NCI-H510A (cell line): ENCODE measurements around the gene TPI1.
"Not testable (repeated sequence)": the region's sequence is repeated elsewhere in the genome, so short reads cannot be mapped to it uniquely, and the experiment has no call there.

Experiments
- DNase-seq: peaks from one replicate; lab custom pipeline; 2025; lab: John Stamatoyannopoulos, UW

TPI1 gene

GRCh38 chr12:6894321-6894720, 27.0 kb downstream of the TPI1 start:
- DNase-seq, result no peak

- DNase-seq, result no peak
These were observed 29.6 kb downstream of the TPI1 start for GRCh38 chr12:6896846-6897435.

DNA sequence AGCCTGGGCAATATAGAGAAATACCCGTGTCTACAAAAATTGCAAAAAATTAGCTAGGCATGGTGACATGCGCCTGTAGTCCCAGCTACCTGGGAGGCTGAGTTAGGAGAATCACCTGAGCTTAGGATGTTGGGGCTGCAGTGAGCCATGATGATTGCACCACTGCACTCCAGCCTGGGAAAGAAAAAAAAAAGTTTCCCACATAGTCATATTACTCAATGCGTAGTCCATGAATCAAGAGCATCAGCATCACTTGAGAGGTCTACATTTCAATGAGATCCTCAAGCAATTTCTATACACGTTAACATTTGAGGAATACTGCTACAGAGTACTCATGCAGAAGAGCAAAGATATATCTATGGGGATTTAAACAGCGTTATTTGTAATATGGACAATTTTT, 32.1 kb downstream of the TPI1 start:
- DNase-seq, result no peak

DNA sequence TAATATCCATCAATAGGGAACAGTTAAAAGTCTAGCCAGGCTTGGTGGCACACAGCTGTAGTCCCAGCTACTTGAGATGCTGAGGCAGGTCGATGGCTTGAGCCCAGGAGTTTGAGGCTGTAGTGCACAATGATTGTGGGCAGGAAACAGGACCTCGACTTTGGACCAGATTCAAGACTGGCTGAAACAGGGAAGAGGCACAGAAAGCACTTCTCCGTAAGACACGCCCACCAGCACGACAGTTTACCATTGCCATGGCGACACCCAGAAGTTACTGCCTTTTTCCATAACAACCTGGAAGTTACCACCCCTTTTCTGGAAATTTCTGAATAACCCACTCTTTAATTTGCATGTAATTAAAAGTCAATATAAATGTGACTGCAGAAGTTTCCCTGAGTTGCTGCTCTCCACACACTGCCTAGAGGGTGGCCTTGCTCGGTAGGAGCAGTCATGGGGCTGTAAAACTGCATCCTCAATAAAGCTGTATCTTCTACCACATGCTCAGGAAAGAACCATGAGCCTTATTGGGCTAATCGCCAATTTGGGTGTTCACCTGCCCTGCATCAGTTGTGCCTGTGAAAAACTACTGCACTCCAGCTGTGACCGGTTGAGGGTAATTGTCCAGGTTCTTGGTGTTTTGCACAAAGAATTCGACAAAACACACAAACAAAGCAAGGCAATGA, 32.6 kb downstream of the TPI1 start:
- no peak for DNase-seq

- DNase-seq, result no peak
These were observed 35.1 kb downstream of the TPI1 start for GRCh38 chr12:6902448-6902847.

DNA sequence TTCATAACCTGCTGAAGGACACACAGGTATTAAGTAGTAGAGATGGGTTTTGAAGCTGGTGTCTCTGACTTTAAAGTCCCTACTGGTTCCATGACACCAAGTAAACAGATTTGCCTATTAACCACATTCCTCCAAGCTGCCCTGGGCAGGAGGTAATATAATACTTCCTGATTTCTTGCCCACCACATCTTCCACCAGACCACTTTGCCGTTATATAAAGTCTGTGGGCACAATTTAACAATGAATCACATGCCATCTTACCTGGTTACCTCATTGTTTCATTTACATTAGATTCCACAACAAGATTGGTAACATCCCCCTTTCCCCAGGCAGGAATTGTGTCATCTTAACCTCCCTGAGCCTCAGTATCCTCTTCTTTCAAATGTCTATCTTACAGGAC, 36.4 kb downstream of the TPI1 start:
- no peak for DNase-seq

DNA sequence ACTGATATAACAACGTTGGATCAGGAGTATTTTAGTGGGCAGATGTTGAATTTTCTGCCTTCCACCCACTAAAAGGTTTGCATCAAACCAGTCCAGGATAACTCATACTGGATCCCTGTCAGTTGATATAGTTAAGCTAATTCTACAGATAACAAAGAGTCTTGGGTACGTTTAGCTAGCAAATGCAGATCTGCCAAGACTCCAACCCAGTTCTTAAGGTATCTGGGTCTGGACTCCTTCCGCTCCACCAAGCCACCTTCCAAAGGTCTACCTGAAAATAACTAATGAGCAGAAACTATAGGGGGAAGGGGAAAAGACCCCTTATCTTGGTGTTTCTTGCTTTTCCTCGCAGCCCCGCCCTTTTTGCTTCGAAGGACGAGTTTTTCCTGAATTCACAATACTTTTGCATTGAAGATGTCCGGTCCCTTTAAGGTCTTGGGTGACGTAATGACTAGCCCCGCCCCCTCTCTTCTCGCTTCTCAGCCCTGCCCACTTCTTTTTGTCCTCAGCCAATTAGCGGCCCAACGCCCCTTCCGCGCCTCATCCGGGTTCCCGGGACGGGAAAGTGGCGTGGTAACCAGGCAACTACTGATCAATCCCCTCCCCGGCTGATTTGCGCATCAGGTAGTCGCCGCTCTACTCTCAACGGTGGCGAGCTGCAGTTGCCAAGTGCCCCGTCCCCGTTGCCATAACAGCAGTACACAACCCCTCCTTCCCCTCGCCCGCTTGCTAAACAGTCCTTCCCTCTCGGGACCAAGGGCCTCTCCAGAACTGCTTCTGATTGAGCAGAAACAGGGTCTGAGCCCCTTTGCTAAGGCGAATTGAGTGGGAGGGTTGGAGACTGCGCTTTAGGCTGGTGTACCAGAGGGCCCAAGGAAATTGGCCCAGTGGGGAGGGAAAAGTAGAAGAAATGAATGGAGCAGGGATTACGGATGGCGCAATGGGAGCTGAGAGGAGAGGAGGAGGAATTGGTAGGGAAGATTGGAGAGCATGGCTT, 37.2 kb downstream of the TPI1 start, which contains the start of gene LRRC23:
LRRC23 (plus strand) TSS at position 543 of the 997 bp plus-strand sequence. CDS start 812 bp downstream, outside the sequence.
- DNase-seq, result peak; percentile 91

- no peak for DNase-seq
These were observed 38.2 kb downstream of the TPI1 start for GRCh38 chr12:6905414-6906040.

- DNase-seq, result not testable (repeated sequence)
These were observed 40.8 kb downstream of the TPI1 start for GRCh38 chr12:6908141-6908540.

DNA sequence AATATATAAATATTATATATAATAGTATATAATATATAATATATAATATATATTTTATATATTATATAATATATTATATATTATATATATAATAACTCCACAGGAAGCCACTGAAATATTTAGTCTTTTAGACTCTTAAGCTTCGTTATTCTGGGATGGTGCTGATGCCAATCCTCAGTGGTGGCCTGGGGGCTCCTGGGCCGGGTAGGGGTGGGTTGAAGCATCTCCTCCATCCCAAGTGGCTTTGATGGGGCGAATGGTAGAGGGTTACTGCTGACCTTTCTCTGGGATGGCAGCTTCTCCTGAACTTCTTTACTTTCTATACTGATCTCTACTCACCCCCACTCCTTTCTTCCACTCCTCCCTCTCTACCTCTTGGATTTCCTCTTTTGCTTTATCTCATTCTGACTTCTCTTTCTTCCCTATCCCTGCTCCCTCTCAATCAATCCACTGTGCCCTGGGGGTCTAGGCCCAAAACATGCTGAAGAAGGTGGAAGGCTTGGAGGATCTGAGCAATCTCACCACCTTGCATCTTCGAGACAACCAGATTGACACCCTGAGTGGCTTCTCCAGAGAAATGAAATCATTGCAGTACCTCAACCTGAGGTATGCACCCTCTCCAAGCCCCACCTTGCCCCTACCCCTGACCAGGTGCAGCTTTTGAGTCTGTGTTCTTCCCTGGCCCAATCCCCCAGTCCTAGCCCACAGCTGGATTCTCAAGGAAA, 42.3 kb downstream of the TPI1 start:
- DNase-seq, result no peak

GRCh38 chr12:6912164-6912935, 45.0 kb downstream of the TPI1 start:
- no peak for DNase-seq

DNA sequence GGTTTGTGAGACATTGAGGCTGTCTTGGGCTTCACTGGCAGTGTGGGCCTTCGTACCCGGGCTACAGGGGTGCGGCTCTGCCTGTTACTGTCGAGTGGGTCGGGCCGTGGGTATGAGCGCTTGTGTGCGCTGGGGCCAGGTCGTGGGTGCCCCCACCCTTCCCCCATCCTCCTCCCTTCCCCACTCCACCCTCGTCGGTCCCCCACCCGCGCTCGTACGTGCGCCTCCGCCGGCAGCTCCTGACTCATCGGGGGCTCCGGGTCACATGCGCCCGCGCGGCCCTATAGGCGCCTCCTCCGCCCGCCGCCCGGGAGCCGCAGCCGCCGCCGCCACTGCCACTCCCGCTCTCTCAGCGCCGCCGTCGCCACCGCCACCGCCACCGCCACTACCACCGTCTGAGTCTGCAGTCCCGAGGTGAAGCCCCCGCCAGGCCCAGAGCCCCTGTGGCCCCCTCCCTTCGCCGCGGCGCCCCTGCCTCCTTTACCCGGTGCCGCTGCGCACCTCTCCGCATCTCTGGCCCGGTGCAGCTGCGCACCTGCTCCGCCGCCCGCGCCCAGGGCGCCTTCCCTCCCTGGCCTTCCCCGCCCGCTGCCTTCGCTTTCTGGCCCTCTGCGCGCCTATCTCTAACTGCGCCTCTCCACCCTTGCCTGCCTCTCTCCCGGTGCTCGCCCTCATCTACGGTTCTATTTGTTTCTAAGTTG, 47.1 kb downstream of the TPI1 start, which contains the start of gene ENO2:
ENO2 (plus strand) TSS at position 335 of the 701 bp plus-strand sequence. CDS start 1,253 bp downstream, outside the sequence.
- DNase-seq, result peak; percentile 24

DNA sequence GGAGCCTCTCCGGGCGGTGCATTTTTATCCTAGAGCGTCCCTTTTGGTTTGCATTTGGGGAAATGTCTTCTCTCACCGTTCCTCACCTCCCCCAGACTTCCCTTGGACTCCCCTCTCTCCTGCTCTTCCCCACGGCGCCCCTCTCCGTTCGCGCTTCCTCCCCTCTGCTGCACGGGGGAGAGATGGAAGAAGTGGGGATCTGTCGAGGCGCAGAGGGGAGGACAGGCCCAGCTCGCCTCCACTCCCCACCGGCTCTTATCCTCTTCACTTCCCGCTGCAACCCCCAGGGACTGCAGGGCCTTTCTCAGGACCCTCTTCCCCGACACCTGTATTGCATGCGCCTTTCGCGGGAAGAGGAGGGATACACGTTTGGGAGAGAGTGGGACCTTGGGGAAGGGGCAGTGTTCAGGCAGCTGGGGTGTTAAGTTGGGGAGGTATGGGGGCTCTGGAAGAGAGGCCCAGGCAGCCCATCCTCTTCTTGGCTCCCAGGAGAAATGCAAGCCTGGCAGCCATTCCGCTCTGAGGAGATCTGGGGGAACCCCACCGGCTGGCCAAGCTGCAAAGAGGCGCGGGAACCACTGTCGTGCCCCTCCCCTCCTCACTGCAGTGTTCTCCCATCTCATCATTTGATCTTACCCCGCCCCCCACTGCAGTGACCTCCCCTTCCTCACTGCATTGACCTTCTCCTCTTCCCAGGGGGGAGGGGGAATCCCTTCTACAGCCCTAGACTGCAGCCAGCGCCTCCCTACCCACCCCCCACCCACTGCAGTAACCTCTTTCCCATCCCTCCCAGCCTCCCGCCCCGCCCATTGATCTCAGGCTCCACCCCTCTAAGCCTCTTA, 47.8 kb downstream of the TPI1 start:
- DNase-seq, result no peak

DNA sequence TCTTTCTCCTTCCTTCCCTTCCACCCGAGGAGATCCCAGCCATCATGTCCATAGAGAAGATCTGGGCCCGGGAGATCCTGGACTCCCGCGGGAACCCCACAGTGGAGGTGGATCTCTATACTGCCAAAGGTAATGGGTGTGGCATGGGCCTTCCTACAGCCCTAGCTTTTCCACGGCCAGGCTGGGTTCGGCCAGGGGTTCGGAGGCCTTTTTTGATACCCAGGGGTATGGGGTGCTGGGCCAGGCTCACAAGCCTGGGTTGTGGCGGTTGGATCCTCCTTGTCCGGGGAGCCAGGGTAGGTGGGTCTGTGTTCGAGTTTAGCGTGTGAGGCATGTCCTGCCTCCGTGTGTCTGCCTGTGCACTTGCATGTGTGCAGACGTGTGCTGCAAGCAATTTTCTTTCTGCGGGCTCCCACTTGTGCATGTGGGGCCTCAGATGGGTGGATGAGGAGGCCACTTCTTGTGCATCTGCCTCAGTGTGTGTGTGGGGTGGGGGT, 48.5 kb downstream of the TPI1 start:
- no peak for DNase-seq

GRCh38 chr12:6916426-6917200, 49.3 kb downstream of the TPI1 start:
- no peak for DNase-seq

DNA sequence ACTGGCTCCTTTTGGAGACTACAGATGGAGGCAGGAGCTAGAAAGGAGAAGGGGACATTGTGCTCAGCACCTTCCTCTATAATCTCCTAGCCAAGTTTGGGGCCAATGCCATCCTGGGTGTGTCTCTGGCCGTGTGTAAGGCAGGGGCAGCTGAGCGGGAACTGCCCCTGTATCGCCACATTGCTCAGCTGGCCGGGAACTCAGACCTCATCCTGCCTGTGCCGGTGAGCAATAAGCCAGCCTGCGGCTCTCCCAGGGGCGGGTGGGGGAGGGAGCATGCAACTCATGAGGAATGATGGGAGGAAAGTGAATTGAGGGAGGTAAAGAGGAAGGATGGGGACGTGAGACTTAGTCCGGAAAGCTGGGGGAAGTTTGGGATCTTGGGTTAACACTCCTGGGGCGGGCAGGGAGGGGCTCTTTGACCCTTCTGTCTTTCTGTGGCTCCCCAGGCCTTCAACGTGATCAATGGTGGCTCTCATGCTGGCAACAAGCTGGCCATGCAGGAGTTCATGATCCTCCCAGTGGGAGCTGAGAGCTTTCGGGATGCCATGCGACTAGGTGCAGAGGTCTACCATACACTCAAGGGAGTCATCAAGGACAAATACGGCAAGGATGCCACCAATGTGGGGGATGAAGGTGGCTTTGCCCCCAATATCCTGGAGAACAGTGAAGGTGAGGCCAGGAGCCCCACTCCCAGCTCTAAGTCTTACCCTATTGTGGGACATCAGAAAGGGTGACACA, 50.3 kb downstream of the TPI1 start:
- no peak for DNase-seq

GRCh38 chr12:6919588-6919987, 52.3 kb downstream of the TPI1 start:
- DNase-seq, result no peak
